ENCODE results near the gene SLC2A9.

SLC2A9 gene

DNA sequence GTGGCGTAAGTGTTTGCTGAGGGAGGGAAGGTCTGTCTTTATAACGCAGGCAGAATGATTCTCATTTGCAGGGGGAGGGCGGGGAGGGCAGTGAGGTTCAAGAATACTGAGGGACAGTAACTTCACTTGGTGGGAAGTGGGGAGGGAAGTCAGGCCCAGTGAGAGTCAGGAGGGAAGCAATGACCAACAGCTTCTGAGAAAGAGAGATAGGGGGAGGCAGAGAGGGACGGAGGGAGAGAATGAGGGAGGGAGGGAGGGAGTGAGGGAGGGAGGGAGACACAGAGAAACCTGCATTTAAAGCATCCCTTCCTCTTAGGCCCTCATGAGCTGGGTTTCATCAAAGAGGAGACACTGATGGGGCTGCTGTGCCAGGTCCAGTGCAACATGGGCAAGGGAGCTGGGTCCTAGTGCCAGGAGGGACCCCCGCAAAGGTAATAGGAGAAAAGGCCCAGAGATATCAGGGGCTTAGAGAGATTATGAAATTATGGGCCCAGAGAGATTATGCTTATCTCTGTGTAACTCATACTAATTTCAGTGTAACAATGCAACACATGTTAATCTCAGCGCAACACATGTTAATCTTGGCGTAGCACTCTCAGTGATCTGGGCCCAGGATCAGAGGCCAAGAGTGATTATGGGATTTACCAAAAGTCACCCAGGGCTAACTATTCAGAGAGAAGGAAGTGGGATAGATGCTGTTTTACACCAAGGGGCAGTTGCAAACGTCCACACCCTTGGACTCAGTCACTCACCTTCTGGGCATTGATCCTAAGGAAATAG lies 127.8 kb downstream of the SLC2A9 start:
- DNase-seq (ENCODE audit: low read depth in 2 of 2): no peak

DNA sequence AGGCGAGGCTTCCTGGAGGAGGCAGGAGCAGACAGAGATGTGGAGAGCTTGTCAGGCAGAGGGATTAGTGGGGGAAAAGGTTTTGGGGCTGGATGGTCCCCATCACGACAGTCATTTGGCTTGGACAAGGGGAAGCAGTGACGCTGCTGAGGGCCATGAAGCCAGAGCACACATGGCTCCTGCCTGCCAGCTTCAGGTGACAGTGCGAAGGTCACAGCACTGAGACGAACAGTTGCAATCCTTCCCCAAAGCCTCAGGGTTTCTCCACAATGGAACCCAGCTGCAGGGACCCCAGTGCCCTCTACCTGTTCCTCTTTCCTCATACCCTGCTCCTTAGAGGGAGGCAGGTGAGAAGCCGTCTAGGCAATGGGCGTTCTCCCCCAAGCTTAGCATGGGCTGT lies 129.6 kb downstream of the SLC2A9 start:
- no peak for DNase-seq (ENCODE audit: low read depth in 2 of 2)

DNA sequence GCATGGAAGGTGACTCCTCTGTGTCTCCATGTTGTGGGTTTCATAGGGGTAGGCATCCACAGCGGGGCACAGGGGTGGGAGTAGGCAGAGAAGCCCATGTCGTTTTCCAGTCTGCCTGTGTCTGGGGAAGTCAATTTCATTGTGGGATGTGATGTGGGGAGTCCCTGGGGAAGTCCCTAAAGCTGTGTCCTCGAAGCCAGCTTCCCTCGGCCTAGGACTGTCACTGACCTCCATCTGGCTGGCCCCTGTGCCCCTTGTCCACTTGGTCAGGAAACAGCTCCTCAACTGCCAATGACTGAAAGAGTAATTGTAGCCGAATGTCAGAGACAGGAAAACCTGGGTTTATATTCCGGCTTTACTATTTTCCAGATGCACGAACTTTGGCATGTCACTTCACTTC lies 130.2 kb downstream of the SLC2A9 start:
- DNase-seq (ENCODE audit: low read depth in 2 of 2): no peak

GRCh38 chr4:9889306-9889705 lies 132.0 kb downstream of the SLC2A9 start:
- DNase-seq (ENCODE audit: low read depth in 2 of 2): no peak

DNA sequence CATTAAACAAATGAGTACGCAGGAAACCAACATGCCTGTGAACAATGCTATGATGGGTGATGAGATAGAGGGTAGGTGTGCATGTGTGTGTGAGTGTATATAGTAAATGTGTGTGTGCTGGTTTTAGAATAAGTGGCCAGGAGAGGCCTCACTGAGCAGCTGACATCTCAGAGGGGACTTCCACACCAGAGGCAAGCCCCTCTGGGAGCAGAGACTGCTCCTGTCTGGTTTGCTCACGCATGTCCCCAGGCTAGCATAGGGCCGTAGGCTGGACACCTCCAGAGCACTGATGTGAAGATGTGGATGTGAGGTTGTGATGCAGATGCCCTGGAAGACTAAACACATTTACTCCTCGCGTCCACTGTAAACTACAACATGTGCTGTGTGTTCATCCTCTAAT lies 135.3 kb downstream of the SLC2A9 start:
- DNase-seq (ENCODE audit: low read depth in 2 of 2): no peak

GRCh38 chr4:9880406-9881197 lies 140.7 kb downstream of the SLC2A9 start:
- DNase-seq (ENCODE audit: low read depth in 2 of 2): no peak

- DNase-seq (ENCODE audit: low read depth in 2 of 2): no peak
These were observed 144.2 kb downstream of the SLC2A9 start for GRCh38 chr4:9877123-9877522.

- no peak for DNase-seq (ENCODE audit: low read depth in 2 of 2)
These were observed 145.8 kb downstream of the SLC2A9 start for GRCh38 chr4:9875516-9875915.

DNA sequence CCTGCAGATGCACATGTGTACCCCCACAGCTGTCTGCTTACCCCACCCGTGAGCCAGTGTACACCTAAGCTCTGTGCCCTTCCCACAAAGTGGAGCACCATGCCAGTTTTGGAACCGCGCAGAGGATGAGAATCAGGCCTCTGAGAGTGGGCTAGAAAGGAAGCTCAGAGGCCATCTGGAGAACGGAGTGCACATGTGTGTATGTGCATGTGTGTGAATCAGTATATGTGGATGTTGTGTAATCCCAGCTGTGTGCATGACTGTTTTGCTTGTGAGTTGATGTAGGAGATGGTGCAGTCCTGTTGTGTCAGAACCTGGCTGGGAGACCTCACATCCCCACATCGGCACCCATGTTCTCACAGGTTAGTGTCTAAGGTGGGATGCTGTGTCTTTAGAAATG lies 146.9 kb downstream of the SLC2A9 start:
- DNase-seq (ENCODE audit: low read depth in 2 of 2): no peak

- no peak for DNase-seq (ENCODE audit: low read depth in 2 of 2)
These were observed 151.0 kb downstream of the SLC2A9 start for GRCh38 chr4:9870165-9870790.

GRCh38 chr4:9867751-9868425 lies 153.4 kb downstream of the SLC2A9 start:
- DNase-seq (ENCODE audit: low read depth in 2 of 2): no peak

DNA sequence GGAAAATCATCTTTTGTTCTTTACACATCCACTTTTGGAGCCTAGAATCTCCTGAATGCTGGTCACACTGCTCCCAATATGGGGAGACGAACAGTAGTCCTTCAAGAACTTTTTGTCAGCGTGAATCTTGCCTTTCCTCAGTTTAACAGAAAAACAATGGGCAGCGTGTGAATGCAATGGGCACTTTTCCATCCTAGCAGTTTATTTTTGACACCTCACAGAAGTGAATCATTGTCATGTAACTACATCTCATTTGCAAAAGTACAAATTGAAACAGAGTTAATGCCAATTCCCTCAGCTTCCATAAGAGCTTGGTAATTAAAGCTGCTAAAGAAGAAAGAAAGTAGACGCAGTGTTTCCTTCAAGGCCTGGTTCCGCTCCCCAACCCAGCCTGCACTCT lies 154.4 kb downstream of the SLC2A9 start:
- no peak for DNase-seq (ENCODE audit: low read depth in 2 of 2)

DNA sequence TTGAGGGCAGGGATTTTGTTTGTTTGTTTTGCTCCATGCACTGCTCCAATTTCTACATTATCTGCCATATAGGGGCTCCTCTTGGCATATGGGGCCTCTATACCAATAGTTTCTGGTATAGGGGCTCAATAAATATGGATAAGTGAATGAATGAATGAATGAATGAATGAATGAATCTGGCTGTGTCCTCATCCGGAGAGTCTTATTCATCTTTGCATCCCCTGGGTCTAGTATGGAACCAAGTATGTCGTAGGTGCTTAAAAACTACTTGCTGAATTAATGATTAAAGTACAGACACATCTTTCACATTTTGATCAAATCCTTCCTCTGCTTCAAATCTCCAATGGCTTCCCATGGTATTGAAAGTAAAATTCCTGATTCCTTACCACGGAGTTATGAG lies 159.7 kb downstream of the SLC2A9 start:
- no peak for DNase-seq (ENCODE audit: low read depth in 2 of 2)

GRCh38 chr4:9859810-9860209 lies 161.5 kb downstream of the SLC2A9 start:
- no peak for DNase-seq (ENCODE audit: low read depth in 2 of 2)

GRCh38 chr4:9849538-9849920 lies 171.8 kb downstream of the SLC2A9 start:
- DNase-seq (ENCODE audit: low read depth in 2 of 2): no peak

DNA sequence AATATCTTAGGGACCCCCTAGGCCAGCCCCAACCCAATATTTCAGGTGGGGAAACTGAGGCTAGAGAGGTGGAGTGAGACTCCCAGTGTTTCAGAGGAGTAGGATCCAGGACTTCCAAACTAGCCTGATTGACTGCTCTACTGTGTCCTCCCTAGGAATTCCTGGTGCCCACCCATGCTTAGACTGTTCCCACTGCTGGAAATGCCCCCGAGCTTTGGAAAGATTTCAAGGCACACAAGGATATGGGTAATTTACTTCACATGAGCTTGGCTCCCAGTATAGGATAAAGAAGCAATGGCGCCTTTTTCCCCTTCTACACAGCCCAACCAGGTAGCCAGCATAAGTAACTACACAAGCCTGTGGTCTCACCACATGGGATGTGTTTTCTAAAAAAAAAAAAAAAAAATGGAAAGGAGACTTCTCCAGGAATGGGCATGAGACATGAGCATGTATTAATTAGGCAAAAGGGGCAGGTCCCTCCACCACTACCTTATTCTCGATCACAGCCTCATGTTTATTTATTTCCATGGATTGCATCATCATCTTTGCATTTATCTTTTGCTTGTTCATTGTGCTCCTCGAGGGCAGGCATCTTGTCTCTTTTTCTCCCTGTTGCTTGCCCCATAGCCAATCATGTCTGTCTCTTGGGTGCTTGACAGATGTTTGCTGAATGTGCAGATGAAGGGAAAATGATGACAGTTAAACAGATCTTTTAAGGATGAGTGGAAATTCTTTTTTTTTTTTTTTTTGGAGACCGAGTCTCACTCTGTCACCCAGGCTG lies 173.1 kb downstream of the SLC2A9 start:
- DNase-seq (ENCODE audit: low read depth in 2 of 2): no peak

- no peak for DNase-seq (ENCODE audit: low read depth in 2 of 2)
These were observed 175.4 kb downstream of the SLC2A9 start for GRCh38 chr4:9845791-9846493.

DNA sequence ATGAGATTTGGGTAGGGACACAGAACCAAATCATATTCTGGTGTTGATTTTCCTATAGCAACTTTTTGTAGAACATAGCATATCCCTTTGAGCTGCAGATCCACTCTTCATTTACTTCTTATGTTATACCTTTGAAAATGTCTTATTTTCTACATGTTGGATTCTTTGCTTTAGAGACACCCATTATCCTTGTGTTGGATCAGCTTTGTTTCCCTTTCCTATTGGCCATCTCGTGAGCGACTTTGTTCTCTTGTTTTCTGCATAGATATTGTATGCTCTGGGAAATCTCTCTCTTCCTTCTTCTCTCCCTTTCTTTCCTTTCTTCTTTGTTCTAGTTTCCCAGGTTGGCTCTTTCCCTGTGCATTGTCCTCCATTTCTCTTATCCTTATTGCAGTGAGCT lies 180.2 kb downstream of the SLC2A9 start:
- DNase-seq (ENCODE audit: low read depth in 2 of 2): no peak

DNA sequence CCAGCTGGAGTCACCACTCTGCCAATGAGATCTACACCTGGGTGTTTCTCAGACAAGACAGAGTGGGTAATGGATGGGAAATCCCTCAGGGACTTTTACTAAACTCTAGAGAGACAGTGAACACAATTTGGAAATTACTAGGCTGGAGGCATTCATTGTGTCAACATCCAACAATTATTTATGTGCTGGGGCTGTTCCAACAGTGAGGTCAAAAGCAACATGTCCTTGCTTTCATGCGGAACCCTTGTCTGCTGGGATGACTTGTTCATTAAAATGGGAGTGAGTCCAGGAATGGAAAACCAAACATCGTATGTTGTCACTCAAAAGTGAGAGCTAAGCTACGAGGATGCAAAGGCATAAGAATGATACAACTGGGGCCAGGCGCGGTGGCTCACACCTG lies 185.9 kb downstream of the SLC2A9 start:
- DNase-seq (ENCODE audit: low read depth in 2 of 2): no peak

- DNase-seq (ENCODE audit: low read depth in 2 of 2): no peak
These were observed 187.9 kb downstream of the SLC2A9 start for GRCh38 chr4:9833421-9833820.

DNA sequence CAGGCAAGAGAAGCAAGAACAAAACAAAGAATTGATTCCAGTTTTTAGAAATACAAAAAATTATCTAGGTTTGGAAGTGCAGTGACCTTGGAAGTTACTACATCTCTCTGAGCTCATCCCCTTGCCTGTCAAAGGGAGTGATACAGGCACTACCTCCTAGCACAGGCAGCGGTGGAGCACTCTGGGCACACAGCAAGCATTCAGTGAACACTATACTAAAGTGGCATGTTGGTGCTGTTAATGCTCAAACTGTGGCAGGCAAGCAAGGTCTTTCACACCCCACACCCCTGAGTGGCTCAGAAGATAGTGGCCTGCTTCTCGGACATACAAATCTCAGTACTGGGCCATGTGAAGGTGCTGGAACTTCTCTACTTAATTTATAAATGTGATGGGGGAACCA lies 188.7 kb downstream of the SLC2A9 start:
- DNase-seq (ENCODE audit: low read depth in 2 of 2): no peak
